GM12892 (cell line): ENCODE measurements around the gene HAUS6.

Experiments used
- POLR2AphosphoS5 ChIP-seq: IDR thresholded peaks from 2 replicates; pipeline ENCODE4 v1.6.1; 2011; ENCODE audit warnings: low read depth, low read length, control low read depth
- TAF1 ChIP-seq: IDR thresholded peaks from 2 replicates; pipeline ENCODE4 v1.6.1; 2011; ENCODE audit warnings: low read depth, mild to moderate bottlenecking, control low read depth, low read length, borderline replicate concordance

GRCh38 chr9:19030899-19031298 lies 71.8 kb downstream of the HAUS6 start:
- TF ChIP-seq POLR2AphosphoS5 = no peak
- TF ChIP-seq TAF1 = no peak
